ENCODE data around the gene BCAS3. TPM values are rescaled to one million over a fixed set of nuclear protein-coding genes. Genes with fewer than 3 reads are reported as not detected.

BCAS3 gene
- total RNA-seq, 4 donors from 2014 or later: 42.1 to 84.7 (median 54.1) TPM

- DNase-seq (ENCODE audit: low spot score in 2 of 2): no peak
- intact Hi-C loops (cut with DNase I; ENCODE audit: low total_unique reads): no loop called here
- H3K4me3 ChIP-seq (ENCODE audit: low read depth, poor library complexity, severe bottlenecking): no peak overlapping the region
- 95 to 99% methylated on average over 3 of the region's 3 CpGs for WGBS, 2 donors
- TF ChIP-seq POLR2A (IDR thresholded peaks at IDR 0.05): no peak
- TF ChIP-seq, protein P1, sequence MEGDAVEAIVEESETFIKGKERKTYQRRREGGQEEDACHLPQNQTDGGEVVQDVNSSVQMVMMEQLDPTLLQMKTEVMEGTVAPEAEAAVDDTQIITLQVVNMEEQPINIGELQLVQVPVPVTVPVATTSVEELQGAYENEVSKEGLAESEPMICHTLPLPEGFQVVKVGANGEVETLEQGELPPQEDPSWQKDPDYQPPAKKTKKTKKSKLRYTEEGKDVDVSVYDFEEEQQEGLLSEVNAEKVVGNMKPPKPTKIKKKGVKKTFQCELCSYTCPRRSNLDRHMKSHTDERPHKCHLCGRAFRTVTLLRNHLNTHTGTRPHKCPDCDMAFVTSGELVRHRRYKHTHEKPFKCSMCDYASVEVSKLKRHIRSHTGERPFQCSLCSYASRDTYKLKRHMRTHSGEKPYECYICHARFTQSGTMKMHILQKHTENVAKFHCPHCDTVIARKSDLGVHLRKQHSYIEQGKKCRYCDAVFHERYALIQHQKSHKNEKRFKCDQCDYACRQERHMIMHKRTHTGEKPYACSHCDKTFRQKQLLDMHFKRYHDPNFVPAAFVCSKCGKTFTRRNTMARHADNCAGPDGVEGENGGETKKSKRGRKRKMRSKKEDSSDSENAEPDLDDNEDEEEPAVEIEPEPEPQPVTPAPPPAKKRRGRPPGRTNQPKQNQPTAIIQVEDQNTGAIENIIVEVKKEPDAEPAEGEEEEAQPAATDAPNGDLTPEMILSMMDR (IDR thresholded peaks at IDR 0.05): no peak
Measured at GRCh38 chr17:60952747-60953146, 275.1 kb downstream of the BCAS3 start.

DNA sequence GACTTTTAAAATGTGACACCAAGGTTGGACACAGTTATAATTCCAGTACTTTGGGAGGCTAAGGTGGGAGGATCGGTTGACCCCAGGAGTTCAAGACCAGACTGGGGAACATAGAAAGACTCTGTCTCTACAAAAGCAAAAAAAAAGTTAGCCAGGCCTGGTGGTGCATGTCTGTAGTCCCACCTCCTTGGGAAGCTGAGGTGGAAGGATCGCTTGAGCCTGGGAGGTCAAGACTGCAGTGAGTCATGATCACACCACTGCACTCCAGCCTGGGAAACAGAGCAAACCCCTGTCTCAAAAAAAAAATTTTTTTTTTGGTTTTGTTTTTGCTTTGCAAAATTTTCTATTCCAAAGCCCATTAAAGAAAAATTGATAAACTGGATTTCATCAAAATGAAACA is 281.4 kb downstream of the BCAS3 start:
- intact Hi-C loops (cut with DNase I; ENCODE audit: low total_unique reads): no loop called here
- 84 to 88% methylated on average over 2 of the region's 2 CpGs for WGBS, 2 donors
- TF ChIP-seq POLR2A (IDR thresholded peaks at IDR 0.05): no peak
- TF ChIP-seq, protein P1 (IDR thresholded peaks at IDR 0.05): no peak
- H3K4me3 ChIP-seq (ENCODE audit: low read depth, poor library complexity, severe bottlenecking): no peak overlapping the region
- DNase-seq (ENCODE audit: low spot score in 2 of 2): no peak

DNA sequence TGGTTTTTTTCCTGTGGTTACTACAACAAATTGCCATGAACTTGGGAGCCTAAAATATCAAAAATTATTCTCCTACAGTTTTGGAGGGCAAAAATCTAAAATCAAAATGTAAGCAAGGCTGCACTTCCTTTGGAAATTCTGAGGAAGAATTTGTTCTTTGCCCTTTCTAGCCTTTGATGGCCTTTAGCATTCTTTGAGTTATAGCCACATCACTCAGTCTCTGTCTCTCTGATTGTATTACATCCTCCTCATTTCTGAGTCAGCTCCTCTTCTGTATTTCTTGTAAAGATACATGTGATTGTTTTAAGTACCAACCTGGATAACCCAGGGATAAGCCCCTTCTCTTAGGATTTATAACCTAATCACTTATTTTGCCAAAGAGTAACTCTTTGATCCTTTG is 282.0 kb downstream of the BCAS3 start:
- DNase-seq (ENCODE audit: low spot score in 2 of 2): no peak
- TF ChIP-seq POLR2A (IDR thresholded peaks at IDR 0.05): no peak
- intact Hi-C loops (cut with DNase I; ENCODE audit: low total_unique reads): no loop called here
- no peak overlapping the region for H3K4me3 ChIP-seq (ENCODE audit: low read depth, poor library complexity, severe bottlenecking)

DNA sequence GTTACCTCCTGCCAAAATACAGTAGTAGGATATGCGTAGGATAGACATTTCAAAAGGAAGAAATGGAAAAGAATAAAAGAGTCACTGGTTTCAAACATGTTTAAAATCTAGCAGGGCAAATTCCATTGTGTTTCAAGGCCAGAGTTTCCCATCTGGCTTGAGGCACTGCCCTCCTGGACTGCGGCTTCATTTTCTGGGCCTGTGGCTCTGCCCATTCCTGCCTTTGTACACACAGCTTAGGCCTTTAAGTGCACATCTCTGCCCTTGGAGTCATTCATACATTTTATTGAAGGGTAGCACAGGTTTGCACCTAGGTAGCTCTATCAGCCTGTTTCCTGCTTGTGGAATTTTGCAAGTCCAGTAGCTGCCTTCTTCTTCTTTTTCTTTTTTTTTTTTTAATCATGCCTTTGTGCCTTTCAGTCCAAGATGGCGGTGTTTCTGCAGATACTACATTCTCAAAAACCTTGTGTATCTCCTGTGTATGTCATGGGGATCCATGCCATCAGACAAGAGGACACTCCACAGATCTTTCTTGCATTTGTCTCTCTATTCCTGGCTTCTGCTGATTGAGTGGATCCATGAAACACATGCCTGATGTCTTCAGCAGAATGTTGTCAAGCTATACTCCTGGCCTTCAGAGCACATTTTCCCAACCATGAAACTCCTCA is 282.9 kb downstream of the BCAS3 start:
- WGBS, 2 donors: 96 to 98% methylated on average over 3 of the region's 3 CpGs
- TF ChIP-seq, protein P1 (IDR thresholded peaks at IDR 0.05): no peak
- no peak for TF ChIP-seq POLR2A (IDR thresholded peaks at IDR 0.05)
- intact Hi-C loops (cut with DNase I; ENCODE audit: low total_unique reads): no loop called here
- no peak for DNase-seq (ENCODE audit: low spot score in 2 of 2)
- H3K4me3 ChIP-seq (ENCODE audit: low read depth, poor library complexity, severe bottlenecking): no peak overlapping the region

- H3K4me3 ChIP-seq (ENCODE audit: low read depth, poor library complexity, severe bottlenecking): no peak overlapping the region
- DNase-seq (ENCODE audit: low spot score in 2 of 2): no peak
- intact Hi-C loops (cut with DNase I; ENCODE audit: low total_unique reads): no loop called here
- WGBS, 2 donors: 89 to 90% methylated on average over 2 of the region's 2 CpGs
- TF ChIP-seq, protein P1 (IDR thresholded peaks at IDR 0.05): no peak
- TF ChIP-seq POLR2A (IDR thresholded peaks at IDR 0.05): no peak
Measured at GRCh38 chr17:60964160-60964559, 286.5 kb downstream of the BCAS3 start.

GRCh38 chr17:60968266-60968665 is 290.6 kb downstream of the BCAS3 start:
- 92 to 98% methylated on average over 2 of the region's 2 CpGs for WGBS, 2 donors
- intact Hi-C loops (cut with DNase I; ENCODE audit: low total_unique reads): no loop called here

More at GRCh38 chr17:60968266-60968665, 290.6 kb downstream of the BCAS3 start:
- no peak for TF ChIP-seq POLR2A (IDR thresholded peaks at IDR 0.05)
- TF ChIP-seq, protein P1 (IDR thresholded peaks at IDR 0.05): no peak
- DNase-seq (ENCODE audit: low spot score in 2 of 2): no peak
- H3K4me3 ChIP-seq (ENCODE audit: low read depth, poor library complexity, severe bottlenecking): no peak overlapping the region

All from lower leg skin (tissue), 4 donors.